ENCODE results near the gene GNG13. TPM values are rescaled to one million over a fixed set of nuclear protein-coding genes. Genes with fewer than 3 reads are reported as not detected.

The GNG13 gene
- total and polyA plus RNA-seq, 12 donors, result not detected

- Histone ChIP-seq H3K36me3 (replicated peaks in 1 of 2) (no peaks in the 10 kb centered on the region), H3K27me3 (peaks cover 12% of the 10 kb centered on the region)
- WGBS, 4 donors, result 79 to 82% (median 80%) methylated on average over 18 to 33 of the region's 33 CpGs
Observed at GRCh38 chr16:842711-843560, 42.4 kb upstream of the GNG13 start.

DNA sequence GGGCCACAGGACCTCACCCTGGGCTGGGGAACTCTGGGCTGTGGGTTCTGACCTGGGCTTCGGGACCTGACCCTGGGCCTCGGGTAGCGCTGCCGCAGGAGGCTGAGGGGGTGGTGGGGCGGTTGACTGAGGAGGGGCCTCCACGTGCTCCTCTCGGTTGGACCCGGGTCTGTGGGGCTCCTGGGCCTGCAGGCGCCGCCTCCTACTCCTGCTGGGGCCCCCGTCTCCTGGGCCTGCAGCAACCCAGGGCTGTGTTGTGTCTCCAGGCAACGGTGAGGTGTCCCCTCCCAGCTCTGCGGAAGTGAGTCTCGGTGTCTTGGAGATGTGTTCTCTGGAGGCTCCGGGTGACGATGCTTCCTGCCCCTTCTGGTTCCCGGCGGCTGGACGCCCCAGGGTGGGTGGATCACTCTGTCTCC is 41.5 kb upstream of the GNG13 start:
- 46 to 80% (median 64%) methylated on average over 1 to 19 of the region's 19 CpGs for WGBS, 4 donors
- peak in 3 of 7 donors; percentile 13 to 71 (median 18) for DNase-seq

More at GRCh38 chr16:842711-843560, 42.4 kb upstream of the GNG13 start:
- TF ChIP-seq, protein P1, sequence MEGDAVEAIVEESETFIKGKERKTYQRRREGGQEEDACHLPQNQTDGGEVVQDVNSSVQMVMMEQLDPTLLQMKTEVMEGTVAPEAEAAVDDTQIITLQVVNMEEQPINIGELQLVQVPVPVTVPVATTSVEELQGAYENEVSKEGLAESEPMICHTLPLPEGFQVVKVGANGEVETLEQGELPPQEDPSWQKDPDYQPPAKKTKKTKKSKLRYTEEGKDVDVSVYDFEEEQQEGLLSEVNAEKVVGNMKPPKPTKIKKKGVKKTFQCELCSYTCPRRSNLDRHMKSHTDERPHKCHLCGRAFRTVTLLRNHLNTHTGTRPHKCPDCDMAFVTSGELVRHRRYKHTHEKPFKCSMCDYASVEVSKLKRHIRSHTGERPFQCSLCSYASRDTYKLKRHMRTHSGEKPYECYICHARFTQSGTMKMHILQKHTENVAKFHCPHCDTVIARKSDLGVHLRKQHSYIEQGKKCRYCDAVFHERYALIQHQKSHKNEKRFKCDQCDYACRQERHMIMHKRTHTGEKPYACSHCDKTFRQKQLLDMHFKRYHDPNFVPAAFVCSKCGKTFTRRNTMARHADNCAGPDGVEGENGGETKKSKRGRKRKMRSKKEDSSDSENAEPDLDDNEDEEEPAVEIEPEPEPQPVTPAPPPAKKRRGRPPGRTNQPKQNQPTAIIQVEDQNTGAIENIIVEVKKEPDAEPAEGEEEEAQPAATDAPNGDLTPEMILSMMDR (IDR thresholded peaks at IDR 0.05), result no peak
- no peak for TF ChIP-seq POLR2A (IDR thresholded peaks at IDR 0.05)
- H3K27ac ChIP-seq, result no peak overlapping the region
- H3K9me3 ChIP-seq (replicated peaks in 1 of 3), result no peaks in the 10 kb centered on the region
- H3K4me3 ChIP-seq, result no peak overlapping the region
- no peaks in the 10 kb centered on the region for H3K4me1 ChIP-seq (replicated peaks in 1 of 2)
- intact Hi-C loops (cut with DNase I), result no loop called here
- DNase-seq, result peak in 1 of 7 donors; percentile 4

DNA sequence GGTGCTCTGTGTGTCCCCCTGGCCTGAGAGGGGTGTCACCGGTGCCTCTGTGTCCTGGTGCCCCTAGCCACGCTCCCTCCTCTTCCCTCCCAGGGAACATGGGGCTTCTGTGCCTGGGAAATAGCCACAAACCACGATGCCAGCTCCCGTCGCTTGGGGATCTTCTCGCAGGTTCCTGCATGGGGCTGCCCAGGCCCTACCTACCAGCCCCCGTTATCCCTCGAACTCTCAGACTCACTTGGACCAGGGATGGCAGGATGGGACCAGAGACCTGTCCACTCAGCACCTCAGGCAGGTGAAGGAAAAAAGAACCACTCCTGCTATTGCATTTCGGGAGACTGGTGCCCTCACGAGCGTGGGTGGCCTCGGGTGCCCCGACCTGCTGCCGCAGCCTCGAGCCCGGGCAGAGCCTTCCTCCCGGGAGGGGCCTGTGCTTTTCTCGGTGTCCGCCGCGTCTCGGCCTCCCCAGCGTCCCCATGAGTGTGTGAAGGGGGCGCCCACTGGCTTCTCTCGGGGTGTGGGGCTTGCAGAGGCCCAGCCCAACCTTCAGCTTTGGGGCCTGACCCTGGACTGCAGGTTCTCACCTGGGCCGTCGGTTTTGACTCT is 41.0 kb upstream of the GNG13 start:
- peak in 1 of 7 donors; percentile 5 for DNase-seq
- Histone ChIP-seq H3K9me3 (replicated peaks in 1 of 3) (no peaks in the 10 kb centered on the region), H3K4me3 (no peak overlapping the region), H3K27me3 (peaks cover 12% of the 10 kb centered on the region), H3K4me1 (replicated peaks in 1 of 2) (no peaks in the 10 kb centered on the region), H3K36me3 (replicated peaks in 1 of 2) (no peaks in the 10 kb centered on the region), H3K27ac (no peak overlapping the region)
- TF ChIP-seq, protein P1 (IDR thresholded peaks at IDR 0.05), result no peak
- TF ChIP-seq POLR2A (IDR thresholded peaks at IDR 0.05), result no peak
- intact Hi-C loops (cut with DNase I), result no loop called here
- WGBS, 4 donors, result 85 to 86% (median 85%) methylated on average over 22 to 27 of the region's 27 CpGs

More for the DNA sequence above, 41.5 kb upstream of the GNG13 start:
- Histone ChIP-seq H3K27me3 (peaks cover 12% of the 10 kb centered on the region), H3K9me3 (replicated peaks in 1 of 3) (no peaks in the 10 kb centered on the region), H3K36me3 (replicated peaks in 1 of 2) (no peaks in the 10 kb centered on the region), H3K27ac (no peak overlapping the region), H3K4me1 (replicated peaks in 1 of 2) (no peaks in the 10 kb centered on the region), H3K4me3 (no peak overlapping the region)
- intact Hi-C loops (cut with DNase I), result no loop called here
- TF ChIP-seq, protein P1 (IDR thresholded peaks at IDR 0.05), result no peak
- TF ChIP-seq POLR2A (IDR thresholded peaks at IDR 0.05), result no peak

All from adrenal gland (tissue), 12 donors.